Amniotic stem cell (primary cell): ENCODE data around the gene DRC7.
"Not testable (repeated sequence)": the region's sequence is repeated elsewhere in the genome, so short reads cannot be mapped to it uniquely, and the experiment has no call there.

Experiments
- DNase-seq: peaks from one replicate; lab custom pipeline; 2025; lab: John Stamatoyannopoulos, UW

Gene DRC7

GRCh38 chr16:57761957-57762356 lies 67.4 kb downstream of the DRC7 start:
- no peak for DNase-seq

GRCh38 chr16:57762365-57763040 lies 67.9 kb downstream of the DRC7 start:
- DNase-seq, result no peak

GRCh38 chr16:57763285-57764005 lies 68.8 kb downstream of the DRC7 start:
- no peak for DNase-seq

GRCh38 chr16:57764006-57764340 lies 69.4 kb downstream of the DRC7 start:
- DNase-seq, result no peak

GRCh38 chr16:57764341-57765159 lies 69.9 kb downstream of the DRC7 start:
- DNase-seq, result peak; percentile 49

- DNase-seq, result no peak
Measured at GRCh38 chr16:57765160-57765728, 70.6 kb downstream of the DRC7 start.

- no peak for DNase-seq
Measured at GRCh38 chr16:57766714-57767348, 72.2 kb downstream of the DRC7 start.

- DNase-seq, result no peak
Measured at GRCh38 chr16:57769541-57770145, 75.0 kb downstream of the DRC7 start.

- DNase-seq, result no peak
Measured at GRCh38 chr16:57770361-57770760, 75.8 kb downstream of the DRC7 start.

GRCh38 chr16:57771141-57771785 lies 76.7 kb downstream of the DRC7 start:
- no peak for DNase-seq

GRCh38 chr16:57773019-57773418 lies 78.4 kb downstream of the DRC7 start:
- no peak for DNase-seq

- no peak for DNase-seq
Measured at GRCh38 chr16:57773655-57774295, 79.2 kb downstream of the DRC7 start.

GRCh38 chr16:57774705-57775285 lies 80.2 kb downstream of the DRC7 start:
- no peak for DNase-seq

GRCh38 chr16:57775661-57776469 lies 81.3 kb downstream of the DRC7 start:
- DNase-seq, result no peak

GRCh38 chr16:57778658-57779057 lies 84.1 kb downstream of the DRC7 start:
- DNase-seq, result no peak

GRCh38 chr16:57779836-57780235 lies 85.2 kb downstream of the DRC7 start:
- DNase-seq, result not testable (repeated sequence)

- DNase-seq, result no peak
Measured at GRCh38 chr16:57781349-57781740, 86.7 kb downstream of the DRC7 start.
